Iris pigment epithelial cell (primary cell): ENCODE data around the gene DBT.
"Not testable (repeated sequence)": the region's sequence is repeated elsewhere in the genome, so short reads cannot be mapped to it uniquely, and the experiment has no call there.

Source experiments
- DNase-seq: peaks from one replicate; pipeline ENCODE4 v3.0.0-alpha.2; 2011; ENCODE audit warnings: low read depth

The DBT gene

DNA sequence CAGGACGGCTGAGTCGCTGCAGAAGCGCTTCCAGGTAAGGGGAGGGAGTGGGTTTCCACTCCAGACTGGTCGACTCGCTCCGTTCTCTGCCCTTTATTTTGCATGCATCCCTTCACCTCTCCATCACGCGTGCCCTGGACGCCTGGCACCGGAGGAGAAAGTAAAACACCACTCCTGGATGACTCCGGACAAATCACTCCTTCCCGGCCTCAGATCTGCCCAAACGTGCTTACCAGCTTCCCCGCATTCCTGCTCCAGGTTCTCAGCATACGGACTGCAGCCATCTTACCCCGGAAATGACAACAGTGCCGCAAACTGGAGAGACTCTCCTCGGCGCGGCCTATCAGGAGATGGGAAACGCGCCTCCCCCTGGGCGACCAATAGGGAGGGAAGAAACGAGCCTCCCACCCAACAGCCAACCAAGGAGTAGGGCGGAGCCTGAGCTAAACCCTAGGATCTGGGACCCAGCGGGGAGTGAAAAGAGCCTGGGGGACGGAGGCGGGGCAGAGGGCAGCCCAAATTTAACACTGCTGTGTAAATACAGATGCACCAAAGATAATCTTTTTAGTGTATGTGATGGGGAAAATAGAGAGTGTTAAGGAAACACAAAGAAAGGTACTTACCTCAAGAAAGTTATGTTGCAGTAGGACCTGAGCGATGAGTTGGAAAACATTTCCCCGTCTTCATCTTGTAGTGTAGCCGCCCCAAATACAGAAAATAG, at the start of gene DBT:
Gene DBT (minus strand): TSS at position 298 of the 721 bp plus-strand sequence. CDS start 14 bp downstream, at position 284.
- peak; percentile 97 for DNase-seq

DNA sequence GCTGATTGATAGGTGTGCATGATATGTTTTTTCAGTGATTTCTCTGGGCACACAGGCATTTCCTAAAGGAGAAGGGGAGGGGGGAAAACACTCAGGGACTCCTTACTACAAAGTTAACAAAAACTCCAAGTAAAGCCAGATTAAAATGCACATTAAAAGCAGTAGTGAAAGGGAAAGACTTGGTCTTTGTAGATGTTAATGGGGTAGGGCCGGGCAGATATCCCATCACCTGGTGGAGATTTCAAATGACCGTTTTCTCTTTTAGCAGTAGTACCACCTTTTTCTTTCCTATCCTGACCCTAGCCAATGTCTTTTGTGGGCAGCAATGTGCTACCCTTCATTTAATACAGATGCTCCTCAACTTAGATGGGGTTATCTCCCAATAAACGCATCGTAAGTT, 48.9 kb upstream of the DBT start:
- DNase-seq = no peak

- not testable (repeated sequence) for DNase-seq
Observed at GRCh38 chr1:100296997-100297396, 47.4 kb upstream of the DBT start.

DNA sequence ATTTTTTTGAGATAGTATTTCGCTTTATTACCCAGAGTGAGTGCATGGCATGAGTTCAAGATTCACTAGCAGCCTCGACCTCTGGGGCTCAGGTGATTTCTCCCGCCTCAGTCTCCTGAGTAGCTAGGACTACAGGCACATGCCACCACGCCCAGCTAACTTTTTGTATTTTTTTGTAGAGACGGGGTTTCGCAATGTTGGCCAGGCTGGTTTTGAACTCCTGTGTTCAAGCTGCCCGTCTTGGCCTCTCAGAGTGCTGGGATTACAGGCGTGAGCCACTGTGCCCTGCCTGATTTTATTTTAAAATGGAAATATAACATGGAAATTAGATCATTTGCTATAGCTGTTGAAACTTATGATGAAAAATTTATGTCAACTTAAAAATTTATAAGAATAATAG, 46.5 kb upstream of the DBT start:
- DNase-seq = no peak

DNA sequence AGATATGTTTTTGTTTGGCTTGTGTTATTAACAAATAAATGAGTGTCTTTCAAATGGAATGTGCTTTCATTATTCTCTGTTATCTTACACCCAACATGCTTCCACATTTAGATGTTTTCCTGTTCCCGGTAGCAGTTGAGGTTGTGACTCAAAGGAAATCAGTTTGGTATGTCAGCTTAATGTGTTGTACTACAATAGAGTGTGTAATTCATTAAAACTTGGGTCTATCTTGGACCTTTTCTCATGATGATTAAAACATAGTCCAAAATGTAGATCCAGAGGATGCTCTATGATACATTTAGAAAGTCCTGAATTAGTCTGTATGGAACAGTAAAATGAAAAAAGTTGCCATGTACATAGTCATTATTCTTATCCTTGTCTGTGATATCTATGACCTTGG, 43.1 kb upstream of the DBT start:
- DNase-seq = peak; percentile 73

- DNase-seq = peak; percentile 71
Observed at GRCh38 chr1:100290291-100290690, 40.7 kb upstream of the DBT start.

DNA sequence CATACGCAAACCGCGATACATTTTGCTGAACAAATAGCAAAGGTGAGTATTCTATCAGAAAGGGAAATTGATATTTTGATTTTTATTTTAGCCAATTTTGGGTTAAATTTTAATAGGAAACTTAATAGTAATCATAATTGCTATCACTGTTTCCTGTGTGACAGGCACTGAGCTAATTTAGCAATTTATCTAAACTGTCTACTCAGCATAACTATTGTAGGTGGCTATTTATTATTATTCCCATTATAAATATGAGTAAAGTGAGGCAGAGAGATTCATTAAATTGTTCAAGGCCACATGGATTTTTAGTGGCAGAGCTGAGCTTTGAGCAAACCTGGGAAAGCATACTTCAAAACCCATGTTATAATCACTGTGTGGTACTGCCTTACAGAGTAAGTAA, 37.5 kb upstream of the DBT start:
- DNase-seq = no peak

- DNase-seq = no peak
Observed at GRCh38 chr1:100284591-100284990, 35.0 kb upstream of the DBT start.

DNA sequence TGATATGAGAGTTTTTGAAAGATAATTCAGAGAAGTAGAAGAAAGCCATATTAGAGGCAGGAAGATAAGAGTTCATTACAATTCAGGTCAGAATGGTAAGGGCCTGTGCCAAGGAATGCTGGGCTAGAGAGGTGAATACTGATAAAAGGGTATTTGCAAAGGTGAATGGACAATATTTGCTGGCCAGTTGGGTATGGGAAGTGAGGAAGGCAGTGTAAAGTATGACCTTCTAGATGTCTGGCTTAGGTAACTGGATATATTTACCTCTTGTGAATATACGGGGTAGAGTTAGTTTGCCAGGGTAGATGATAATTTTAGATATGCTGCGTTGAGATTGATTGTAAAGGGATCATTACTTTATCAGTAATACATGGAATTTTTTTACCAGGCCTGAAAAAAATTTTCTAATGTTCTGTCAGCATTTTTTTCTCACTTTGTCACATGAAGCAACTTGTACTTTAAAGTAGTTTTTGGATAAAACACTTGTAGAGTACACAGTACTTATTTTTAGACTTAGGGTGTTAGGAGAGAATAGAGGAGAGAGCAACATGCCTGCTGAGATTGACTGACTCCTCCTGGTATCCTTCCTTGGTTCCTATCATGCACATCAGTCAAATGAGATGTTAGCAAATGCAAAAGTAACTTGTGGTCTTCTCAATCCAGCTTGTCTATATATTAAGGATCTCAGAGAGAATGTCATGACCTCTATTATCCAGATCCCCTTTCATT, 30.5 kb upstream of the DBT start:
- DNase-seq = no peak

- DNase-seq = no peak
Observed at GRCh38 chr1:100279358-100279923, 29.8 kb upstream of the DBT start.

DNA sequence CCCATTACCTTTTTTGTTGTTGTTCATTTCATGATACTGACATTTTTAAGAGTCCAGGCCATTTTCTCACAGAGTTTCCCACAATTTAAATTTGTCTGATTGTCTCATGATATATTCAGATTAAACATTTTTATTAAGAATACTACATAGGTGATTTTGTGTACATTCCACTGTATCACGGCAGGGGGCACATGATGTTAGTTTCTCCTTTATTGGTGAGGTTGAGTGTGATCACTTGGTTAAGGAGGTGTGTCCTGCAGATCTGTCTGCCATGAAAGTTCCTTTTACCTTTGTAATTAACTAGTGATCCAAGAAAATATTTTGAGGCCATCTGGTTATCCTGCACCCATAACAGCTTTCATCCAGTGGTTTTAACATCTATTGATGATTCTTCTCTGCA, 28.2 kb upstream of the DBT start:
- DNase-seq = no peak

GRCh38 chr1:100268202-100268601, 18.6 kb upstream of the DBT start:
- DNase-seq = no peak

GRCh38 chr1:100267284-100267683, 17.6 kb upstream of the DBT start:
- DNase-seq = no peak

- DNase-seq = peak; percentile 12
Observed at GRCh38 chr1:100266741-100267140, 17.1 kb upstream of the DBT start.

DNA sequence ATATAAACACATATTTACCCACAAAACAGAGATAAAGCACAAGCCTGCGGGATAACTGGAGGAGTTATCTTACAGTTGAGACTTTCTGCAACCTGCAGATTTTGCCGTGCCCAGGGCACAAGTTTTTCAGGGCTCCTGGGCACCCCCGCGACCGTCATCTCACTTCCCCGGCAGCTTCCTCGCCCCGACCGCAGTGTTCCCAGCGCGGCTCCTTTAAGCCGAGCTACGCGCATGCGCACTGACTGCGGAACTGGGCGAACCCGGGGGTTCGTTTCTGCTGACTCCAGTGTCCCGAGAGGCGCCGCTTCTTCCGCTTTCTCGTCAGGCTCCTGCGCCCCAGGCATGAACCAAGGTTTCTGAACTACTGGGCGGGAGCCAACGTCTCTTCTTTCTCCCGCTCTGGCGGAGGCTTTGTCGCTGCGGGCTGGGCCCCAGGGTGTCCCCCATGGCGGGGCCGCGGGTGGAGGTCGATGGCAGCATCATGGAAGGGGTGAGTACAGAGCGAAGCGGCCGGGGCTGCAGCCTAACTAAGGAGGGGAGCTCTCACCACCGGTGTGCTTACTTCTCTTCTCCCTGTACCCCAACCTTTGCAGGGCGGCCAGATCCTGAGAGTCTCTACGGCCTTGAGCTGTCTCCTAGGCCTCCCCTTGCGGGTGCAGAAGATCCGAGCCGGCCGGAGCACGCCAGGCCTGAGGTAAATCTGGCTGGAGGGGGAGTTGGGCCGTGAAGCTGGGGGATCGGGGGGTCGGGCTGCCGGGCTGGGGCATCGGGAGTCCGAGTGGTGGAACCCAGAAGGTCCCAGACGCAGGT, 16.5 kb upstream of the DBT start, which contains the start of gene RTCA:
Gene RTCA (plus strand): TSS at position 286 of the 810 bp plus-strand sequence. CDS start 160 bp downstream, at position 446.
- peak; percentile 92 for DNase-seq

DNA sequence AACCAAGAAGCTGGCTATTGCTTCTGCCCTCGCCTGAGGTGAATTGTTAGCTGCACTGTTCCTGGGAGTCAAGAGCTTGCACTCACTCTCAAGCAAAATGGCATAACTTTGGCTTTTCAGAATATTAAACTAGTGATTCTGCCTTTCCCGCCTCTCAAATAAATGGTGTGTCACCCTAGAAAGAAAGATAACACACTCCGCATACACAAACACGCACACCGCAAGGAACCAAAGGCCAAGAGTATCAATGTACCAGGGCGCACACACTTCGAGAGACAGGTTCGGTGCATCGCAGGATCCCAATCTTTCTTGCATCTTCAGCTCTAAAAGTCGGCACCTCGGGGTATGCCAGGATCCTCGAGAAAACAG, 15.9 kb upstream of the DBT start:
- peak; percentile 70 for DNase-seq

- DNase-seq = not testable (repeated sequence)
Observed at GRCh38 chr1:100264081-100264480, 14.4 kb upstream of the DBT start.

DNA sequence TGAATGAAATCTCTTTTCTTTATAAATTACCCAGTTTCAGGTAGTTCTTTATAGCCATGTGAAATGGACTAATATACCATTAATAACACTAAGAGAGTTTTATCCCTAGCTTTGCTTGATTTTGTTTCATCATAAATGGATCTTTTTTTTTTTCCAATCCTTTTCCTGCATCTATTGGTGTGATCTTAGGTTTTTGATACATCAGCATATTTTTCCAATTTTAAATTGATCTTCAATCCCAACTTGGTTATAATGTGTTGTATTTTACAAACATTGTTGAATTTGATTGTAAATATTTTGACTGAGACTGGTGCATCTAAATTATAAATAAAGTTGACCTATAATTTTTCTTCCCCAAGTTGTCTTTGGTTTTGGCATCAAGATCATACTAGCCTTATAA, 12.1 kb upstream of the DBT start:
- no peak for DNase-seq

- not testable (repeated sequence) for DNase-seq
Observed at GRCh38 chr1:100258427-100258826, 8.8 kb upstream of the DBT start.

- not testable (repeated sequence) for DNase-seq
Observed at GRCh38 chr1:100256273-100256672, 6.6 kb upstream of the DBT start.

DNA sequence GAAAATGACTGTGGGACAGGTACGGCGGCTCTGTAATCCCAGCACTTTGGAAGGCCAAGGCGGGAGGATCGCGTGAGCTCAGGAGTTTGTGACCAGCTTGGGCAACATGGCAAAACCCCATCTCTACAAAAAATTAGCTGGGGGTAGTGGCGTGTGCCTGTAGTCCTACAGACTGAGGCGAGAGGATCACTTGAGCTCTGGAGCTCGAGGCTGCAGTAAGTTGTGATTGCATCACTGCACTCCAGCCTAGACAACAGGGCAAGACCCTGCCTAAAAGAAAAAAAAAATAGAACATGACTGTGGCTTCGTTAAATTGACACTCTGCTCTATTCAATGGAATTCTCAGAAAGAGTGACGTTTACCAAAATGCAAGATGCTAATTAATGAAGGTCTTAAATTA, 3.9 kb upstream of the DBT start:
- DNase-seq = no peak

GRCh38 chr1:100252901-100253300, 3.3 kb upstream of the DBT start:
- DNase-seq = no peak
